Dedifferentiated amniotic fluid mesenchymal stem cell (primary cell): ENCODE measurements around the gene MTUS2.

Experiments
- DNase-seq: peaks from one replicate; pipeline ENCODE4 v3.0.0-alpha.2; 2016; ENCODE audit errors: extremely low spot score

The MTUS2 gene

GRCh38 chr13:29452773-29453616 is 632.9 kb downstream of the MTUS2 start:
- peak; percentile 33 for DNase-seq

GRCh38 chr13:29453617-29454011 is 633.5 kb downstream of the MTUS2 start:
- DNase-seq = no peak

GRCh38 chr13:29454931-29455481 is 634.9 kb downstream of the MTUS2 start:
- no peak for DNase-seq

DNA sequence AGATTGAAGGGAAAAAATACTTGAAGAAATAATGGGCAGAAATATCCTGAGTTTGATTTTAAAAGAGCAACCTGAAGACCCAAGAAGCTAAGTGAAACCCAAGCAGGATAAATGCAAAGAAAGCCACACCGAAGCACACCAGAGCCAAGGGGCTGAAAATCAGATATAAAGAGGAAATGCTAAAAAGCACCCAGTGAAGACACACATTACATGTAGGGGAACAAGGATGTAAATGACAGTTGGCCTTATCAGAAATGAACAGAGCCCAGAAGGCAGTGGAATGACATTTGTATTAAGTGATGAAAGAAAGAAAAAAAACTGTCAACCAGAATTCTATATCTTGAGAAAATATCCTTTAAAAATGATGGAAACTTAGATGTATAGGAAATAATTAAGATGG is 636.3 kb downstream of the MTUS2 start:
- no peak for DNase-seq

- DNase-seq = peak; percentile 40
These were observed 637.2 kb downstream of the MTUS2 start for GRCh38 chr13:29457299-29457698.

DNA sequence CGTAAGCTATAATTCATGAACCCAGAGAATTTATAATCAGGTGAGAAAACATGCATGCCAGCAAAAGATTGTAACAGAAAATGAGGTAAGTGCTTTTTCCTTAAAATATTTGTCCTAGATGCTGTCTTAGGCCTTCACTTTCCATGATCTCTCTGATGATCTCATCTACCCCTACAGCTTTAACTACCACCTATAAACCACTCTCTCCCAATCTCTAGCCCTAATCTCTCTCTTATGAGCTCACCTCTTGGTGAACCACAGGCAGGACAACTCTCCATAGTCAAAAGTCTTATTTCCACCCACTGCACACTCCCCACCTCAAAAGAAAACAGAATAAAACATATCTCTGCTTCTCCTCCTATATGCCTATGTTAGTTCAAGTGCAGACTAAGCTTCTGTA is 638.3 kb downstream of the MTUS2 start:
- no peak for DNase-seq

DNA sequence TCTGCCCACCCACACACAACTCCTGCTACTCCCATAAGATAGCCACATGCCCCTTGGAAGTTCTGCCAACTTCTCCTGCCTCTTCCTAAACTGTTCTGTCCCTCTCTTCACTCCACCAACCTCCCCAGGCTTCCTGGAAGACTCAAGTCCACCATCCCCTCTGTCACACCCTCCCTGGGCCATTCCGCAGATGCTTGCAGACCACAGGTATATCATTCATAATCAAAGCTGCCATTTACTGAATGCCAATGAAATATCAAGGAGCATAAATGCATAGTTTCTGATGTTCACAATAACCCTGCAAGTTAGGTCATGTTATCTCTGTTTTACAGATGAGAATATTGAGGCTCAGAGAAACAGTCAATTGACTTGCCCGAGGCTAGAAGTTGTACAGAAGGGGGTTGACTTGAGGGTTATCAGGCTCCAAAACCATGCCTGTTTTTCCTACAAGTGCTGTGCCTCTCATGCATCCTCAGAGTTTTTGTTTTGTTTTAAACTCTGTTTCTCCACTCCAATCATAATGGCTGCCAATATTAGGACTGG is 639.7 kb downstream of the MTUS2 start:
- DNase-seq = no peak

GRCh38 chr13:29464105-29464679 is 644.1 kb downstream of the MTUS2 start:
- DNase-seq = no peak

GRCh38 chr13:29465741-29466293 is 645.7 kb downstream of the MTUS2 start:
- peak; percentile 18 for DNase-seq

- DNase-seq = no peak
These were observed 651.4 kb downstream of the MTUS2 start for GRCh38 chr13:29471551-29471950.

DNA sequence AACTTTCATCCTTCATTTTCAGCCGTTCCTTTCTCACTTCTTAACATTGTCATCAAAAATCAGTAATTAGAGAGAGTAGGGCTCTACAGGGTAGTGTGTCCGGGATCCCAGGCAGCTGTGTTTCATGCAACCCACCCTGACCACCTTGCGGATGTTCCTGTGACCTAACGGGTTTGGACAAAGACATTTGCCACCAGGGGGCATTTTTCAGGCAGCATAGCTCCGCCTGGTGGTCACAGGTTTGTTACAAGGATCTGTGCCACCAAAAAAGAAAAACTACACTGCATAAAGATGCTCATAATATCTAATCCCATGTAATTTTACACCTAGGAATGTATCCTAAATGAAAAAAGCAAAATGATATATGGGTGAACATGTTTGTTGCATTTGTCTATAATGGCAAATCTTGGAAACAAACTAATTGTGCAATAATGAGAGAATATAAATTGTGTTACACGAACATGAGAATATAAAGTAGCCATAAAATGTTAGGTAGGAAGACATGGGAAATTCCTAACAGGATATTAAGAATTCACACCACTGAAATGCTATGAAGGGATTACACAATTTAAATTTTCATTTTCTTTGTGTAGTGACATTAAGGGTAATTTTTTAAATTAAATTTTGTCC is 652.3 kb downstream of the MTUS2 start:
- peak; percentile 27 for DNase-seq

DNA sequence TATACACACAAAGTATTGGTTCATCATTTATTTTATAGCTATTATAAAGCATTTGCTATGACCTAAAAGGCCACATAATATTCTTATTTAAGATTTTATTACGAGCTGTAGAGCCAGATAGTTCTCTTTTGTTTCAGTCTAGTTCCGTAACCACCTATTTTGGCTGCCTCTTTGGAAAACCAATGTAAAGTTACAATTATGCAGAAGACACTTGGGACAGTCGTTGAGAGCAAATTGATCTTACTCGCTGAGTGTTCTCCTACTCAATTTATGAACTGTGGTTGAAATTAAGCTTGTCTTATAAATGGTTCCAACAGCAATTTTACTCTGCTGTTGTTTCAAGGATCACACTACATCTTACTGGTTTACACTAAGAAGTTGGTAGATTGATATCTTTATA is 653.0 kb downstream of the MTUS2 start:
- DNase-seq = no peak

DNA sequence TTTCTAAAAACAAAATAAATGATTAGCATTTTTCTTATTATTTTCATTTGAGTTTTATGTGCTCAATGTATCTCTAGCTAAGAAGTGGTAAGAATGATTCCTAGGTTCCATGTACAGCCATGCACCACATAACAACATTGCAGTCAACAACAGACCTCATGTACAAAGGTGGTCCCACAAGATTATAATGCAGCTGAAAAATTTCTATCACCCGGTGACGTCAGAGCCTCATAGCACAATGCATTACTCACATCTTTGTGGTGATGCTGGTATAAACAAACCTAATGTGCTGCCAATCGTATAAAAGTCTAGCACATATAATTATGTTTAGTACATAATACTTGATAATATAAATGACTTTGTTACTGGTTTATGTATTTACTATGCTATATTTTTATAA is 654.9 kb downstream of the MTUS2 start:
- DNase-seq = peak; percentile 38

GRCh38 chr13:29476046-29476445 is 655.9 kb downstream of the MTUS2 start:
- no peak for DNase-seq

DNA sequence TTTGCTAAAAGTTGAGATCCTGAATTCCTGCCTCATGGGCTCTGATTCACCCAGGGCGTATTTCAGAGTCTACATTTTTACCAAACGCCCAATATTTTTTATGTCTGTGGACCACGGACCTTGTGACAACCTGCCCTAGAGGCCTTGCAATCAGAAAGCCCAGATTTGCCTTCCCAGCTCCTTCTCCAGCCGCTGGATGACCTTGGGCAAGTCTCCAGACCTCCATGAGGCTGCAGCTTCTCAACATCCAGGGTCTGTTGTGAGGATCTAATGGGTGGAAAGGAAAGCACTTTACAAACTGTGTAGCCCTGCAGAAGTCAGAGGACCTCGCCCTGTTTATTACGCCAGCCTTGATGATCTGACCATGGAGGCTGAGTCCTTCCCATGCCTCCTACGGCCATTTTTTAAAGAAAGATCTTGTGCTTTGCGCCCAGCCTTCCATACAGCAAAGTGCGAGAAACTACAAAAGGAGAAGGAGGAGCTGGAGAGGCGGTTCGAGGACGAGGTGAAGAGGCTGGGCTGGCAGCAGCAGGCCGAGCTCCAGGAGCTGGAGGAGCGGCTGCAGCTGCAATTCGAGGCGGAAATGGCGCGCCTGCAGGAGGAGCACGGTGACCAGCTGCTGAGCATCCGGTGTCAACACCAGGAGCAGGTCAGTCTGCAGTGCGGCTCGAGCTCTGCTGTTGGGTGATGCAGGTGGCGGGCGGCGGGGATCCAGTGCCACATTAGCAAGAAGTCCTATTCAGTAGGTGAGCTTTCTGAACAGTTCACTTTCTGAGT is 659.8 kb downstream of the MTUS2 start:
- no peak for DNase-seq

DNA sequence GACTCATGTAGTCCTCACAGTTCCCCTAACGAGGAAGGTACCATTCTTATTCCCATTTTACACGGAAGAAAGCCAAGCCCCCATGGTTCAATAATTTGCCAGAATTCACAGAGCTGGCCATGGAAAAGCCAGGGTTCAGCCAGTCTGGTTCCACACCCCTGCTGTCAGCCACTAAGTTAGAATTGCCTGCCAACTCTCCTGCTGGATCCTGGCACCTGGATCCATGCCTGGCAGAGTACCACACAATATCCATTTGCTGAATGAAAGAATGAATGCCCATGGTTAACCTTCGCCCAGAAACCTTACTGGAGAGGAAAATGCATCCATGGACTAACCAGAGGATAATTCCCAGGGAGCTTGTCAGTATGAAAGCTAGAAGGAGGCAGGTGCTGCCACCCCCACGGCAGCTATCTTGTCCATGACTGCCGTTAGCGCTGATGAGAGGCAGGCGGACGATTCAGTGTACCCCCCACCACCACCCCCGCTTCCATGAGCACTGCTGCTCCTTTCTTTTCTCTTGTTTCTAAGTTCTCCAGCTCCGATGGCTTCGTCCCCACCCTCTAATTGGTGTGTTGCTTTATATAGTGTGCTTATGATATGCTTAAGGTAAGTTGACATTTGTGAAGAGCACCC is 660.9 kb downstream of the MTUS2 start:
- no peak for DNase-seq

DNA sequence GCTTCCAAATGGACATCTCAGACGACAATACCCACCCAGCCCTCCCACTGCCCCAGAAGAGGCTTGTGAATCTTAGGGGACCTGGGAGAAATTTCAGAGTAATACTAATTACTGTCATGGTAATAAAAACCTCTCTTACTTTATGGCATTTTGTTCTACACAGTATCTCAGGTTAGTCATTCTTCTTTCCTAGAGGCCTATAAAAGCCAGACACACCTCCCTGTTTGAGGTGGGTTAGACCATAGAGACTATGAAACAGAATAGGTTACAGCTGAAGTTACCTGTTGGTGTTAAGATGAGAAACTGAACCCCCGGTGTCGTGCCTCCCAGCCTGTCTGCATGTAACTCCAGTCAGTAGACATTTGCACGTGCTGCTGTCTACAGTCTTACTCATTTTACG is 661.5 kb downstream of the MTUS2 start:
- no peak for DNase-seq

DNA sequence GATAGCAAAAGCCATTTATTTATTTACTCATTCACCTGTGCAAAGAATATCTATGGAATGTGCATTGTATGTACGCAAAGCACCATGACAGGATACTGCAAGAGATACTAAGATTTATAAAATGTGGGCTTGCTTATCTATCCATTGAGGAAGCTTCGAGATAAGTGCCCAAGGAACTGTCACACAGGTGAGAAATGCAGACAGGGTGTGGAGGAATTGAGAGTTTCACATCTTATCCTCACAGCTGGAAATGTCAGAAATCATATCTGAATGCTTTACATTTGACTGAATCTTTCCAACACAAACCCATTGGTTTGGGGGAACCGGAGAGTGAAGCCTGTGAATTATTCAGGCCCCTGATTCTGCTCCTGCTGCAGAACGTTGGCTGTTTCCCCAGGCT is 662.4 kb downstream of the MTUS2 start:
- no peak for DNase-seq

DNA sequence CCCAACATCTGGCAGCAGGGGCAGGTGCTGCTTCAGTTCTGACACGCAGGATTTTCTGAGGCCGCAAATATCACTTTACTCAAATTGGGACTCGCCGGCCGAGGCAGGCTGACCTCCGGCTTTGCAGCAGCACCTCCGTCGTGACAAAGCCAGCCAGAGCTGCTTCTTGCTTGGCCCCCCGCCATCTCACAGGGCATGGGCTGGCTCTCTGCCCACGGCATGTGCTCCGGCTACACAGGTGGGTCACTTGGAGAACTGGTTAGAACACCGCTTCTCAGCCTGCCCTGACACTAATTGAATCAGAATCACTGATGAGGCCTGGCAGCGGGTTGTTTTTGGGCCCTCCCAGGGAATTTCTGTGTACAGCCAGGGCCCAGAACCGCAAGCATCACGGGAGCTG is 663.1 kb downstream of the MTUS2 start:
- DNase-seq = no peak

GRCh38 chr13:29483623-29484022 is 663.5 kb downstream of the MTUS2 start:
- no peak for DNase-seq

DNA sequence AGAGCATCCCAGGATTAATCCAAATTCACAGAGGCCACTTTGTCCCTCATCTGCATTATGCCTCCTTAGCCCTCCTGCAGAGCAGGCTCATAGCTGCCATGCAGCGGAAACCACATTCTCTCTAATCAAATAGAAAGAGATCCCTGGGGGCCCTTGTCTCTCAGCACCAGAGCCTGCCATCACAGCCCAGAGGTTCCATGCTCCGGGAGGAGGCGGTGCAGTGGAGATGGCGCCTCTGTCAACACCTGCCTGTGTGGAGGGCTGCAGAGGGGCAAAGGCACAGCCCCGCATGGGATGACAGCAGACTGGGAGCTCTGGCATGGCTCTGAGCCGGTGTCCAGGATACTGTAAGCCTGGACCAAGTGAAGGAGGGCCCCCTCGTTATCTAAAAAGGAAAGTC is 664.1 kb downstream of the MTUS2 start:
- no peak for DNase-seq
